GM10266 (cell line): Measurements from ENCODE around the gene IL4I1.

Experiments
- DNase-seq: peaks from one replicate; pipeline ENCODE4 v3.0.0; 2012; ENCODE audit errors: extremely low spot score
- CTCF ChIP-seq: IDR thresholded peaks from 2 replicates; pipeline ENCODE4 v1.5.1; 2012; ENCODE audit warnings: mild to moderate bottlenecking, low read depth; ENCODE audit not compliant: control insufficient read depth, insufficient read depth; ENCODE audit errors: missing control alignments

Gene IL4I1

GRCh38 chr19:49844138-49845095 lies 52.3 kb downstream of the IL4I1 start:
- DNase-seq, result no peak
- no peak for TF ChIP-seq CTCF

GRCh38 chr19:49843265-49843664 lies 53.4 kb downstream of the IL4I1 start:
- TF ChIP-seq CTCF, result no peak
- no peak for DNase-seq

GRCh38 chr19:49840736-49841249 lies 55.9 kb downstream of the IL4I1 start:
- no peak for TF ChIP-seq CTCF
- DNase-seq, result no peak

- no peak for TF ChIP-seq CTCF
- DNase-seq, result no peak
Measured at GRCh38 chr19:49840321-49840720, 56.4 kb downstream of the IL4I1 start.

- no peak for TF ChIP-seq CTCF
- DNase-seq, result no peak
Measured at GRCh38 chr19:49839713-49840112, 57.0 kb downstream of the IL4I1 start.
